HG03520 (cell line): ENCODE measurements around the gene ASTN2.

Experiments used
- ATAC-seq: cut with Tn5 transposase; IDR thresholded peaks from one replicate; pipeline ENCODE4 v1.9.1; 2021; ENCODE audit warnings: mild to moderate bottlenecking, moderate library complexity; ENCODE audit not compliant: unreplicated experiment

The ASTN2 gene, protein sequence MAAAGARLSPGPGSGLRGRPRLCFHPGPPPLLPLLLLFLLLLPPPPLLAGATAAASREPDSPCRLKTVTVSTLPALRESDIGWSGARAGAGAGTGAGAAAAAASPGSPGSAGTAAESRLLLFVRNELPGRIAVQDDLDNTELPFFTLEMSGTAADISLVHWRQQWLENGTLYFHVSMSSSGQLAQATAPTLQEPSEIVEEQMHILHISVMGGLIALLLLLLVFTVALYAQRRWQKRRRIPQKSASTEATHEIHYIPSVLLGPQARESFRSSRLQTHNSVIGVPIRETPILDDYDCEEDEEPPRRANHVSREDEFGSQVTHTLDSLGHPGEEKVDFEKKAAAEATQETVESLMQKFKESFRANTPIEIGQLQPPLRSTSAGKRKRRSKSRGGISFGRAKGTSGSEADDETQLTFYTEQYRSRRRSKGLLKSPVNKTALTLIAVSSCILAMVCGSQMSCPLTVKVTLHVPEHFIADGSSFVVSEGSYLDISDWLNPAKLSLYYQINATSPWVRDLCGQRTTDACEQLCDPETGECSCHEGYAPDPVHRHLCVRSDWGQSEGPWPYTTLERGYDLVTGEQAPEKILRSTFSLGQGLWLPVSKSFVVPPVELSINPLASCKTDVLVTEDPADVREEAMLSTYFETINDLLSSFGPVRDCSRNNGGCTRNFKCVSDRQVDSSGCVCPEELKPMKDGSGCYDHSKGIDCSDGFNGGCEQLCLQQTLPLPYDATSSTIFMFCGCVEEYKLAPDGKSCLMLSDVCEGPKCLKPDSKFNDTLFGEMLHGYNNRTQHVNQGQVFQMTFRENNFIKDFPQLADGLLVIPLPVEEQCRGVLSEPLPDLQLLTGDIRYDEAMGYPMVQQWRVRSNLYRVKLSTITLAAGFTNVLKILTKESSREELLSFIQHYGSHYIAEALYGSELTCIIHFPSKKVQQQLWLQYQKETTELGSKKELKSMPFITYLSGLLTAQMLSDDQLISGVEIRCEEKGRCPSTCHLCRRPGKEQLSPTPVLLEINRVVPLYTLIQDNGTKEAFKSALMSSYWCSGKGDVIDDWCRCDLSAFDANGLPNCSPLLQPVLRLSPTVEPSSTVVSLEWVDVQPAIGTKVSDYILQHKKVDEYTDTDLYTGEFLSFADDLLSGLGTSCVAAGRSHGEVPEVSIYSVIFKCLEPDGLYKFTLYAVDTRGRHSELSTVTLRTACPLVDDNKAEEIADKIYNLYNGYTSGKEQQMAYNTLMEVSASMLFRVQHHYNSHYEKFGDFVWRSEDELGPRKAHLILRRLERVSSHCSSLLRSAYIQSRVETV (N-terminal part only)

DNA sequence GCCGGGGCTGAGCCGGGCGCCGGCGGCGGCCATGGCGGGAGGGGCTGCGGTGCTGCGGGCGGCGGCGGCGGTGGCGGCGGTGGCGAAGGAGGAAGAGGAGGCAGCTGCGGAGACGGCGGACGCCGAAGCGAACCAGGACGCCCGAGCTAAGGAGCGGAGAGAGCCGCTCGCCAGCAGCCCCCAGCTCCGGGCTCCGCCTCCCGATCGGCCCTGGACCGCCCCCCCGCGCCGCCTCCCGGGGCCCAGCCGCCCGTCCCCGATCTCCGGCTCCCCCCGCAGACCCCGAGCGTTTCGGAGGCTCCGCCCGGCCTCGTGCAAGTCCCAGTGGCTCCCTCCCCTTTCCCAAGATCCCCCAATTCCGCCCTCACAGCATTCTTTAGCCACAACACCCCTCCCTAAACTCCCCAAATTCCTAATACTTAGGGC, at the start of gene ASTN2:
Gene ASTN2 (minus strand): TSS at position 152 of the 426 bp plus-strand sequence. CDS start 119 bp downstream, at position 33.
- ATAC-seq = no peak

DNA sequence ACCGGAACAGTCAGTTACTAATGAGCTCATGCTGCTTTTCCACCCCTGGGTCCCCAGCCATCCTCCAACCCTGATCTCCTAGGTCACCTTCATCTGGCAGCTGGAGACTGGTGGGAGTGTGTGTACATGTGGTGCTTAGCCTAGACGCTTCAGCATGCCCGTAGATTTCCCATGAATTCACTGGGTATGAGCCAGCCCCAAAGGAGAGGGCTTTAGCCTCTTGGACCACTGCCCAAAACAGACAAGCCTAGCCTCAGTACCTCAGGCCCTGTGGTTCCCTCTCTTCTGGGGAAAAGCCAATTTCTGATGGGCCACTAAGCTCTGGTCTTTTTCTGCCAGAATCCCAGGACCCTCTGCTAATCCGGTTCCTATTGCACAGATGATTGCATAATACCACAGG, 48.0 kb upstream of the ASTN2 start:
- ATAC-seq = no peak

DNA sequence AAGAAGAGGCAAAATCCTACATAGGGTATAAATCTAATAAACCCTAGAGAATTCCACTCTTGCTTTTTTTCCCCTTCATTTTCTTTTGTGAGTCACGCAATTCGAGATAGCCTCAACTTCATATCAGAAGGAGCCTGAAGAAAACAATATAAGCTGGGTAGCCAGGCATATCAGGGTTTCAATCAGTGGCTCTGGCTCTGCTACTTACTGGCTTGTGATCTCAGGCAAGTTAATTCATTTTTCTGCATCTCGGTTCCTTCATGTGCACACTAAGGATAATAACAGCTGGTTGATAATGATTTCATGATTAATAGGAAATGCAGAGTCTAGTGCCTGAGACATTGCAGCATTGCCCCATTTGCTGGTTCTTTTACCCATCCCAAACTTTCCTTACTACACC, 46.5 kb upstream of the ASTN2 start:
- no peak for ATAC-seq

DNA sequence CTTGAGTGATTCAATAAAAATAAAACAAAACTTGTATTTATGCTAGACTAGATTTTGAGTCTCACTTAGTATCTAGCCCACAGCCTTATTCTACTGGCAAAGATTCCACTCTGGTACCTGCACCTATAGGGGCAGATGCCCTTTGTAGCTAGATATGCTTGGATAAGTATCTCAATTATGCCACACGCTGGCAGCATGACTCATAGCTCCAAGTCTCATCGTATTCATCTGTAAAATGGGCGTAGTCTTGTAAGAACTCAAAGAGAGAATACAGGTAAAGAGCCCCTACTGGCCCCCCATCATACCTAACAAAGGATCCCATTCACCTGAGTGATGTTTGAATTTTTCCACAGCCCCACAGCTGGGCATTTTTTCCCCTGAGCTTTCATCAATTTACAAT, 45.9 kb upstream of the ASTN2 start:
- no peak for ATAC-seq

DNA sequence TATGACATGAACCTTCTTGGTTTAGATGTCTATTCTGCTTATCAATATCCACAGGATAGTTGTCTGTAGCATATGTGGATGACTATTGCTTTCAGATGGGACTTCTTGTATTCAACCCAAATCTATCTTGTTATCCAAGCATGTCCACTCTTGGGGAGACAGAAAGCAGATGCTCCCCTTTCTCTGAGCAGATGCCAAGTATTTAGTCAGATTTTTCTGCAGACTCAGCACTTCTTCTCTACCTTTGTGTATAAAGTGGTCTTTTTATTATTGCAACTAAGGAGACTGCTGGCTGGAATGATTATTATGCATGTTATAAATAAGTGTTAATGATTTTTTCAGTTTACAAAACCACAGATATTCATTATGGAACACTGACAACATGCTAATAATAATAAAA, 45.1 kb upstream of the ASTN2 start:
- no peak for ATAC-seq

DNA sequence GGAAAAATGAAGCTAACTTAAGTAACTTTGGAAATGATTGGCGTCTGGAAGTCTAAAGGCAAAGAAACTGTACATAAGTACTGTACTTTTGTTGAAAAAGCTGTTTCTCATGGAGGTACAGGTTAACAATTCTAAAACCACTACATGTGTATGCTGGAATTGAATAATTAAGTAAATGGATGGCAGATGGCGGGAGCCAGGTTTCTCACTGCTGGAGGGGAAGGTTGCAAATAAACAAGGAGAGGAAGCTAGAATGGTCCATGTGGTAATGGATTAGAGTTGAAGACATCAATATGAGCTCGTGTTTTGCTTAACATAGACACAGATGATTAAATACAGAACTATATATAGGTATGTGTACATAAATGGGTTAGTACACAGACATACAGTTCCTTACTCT, 43.2 kb upstream of the ASTN2 start:
- no peak for ATAC-seq

DNA sequence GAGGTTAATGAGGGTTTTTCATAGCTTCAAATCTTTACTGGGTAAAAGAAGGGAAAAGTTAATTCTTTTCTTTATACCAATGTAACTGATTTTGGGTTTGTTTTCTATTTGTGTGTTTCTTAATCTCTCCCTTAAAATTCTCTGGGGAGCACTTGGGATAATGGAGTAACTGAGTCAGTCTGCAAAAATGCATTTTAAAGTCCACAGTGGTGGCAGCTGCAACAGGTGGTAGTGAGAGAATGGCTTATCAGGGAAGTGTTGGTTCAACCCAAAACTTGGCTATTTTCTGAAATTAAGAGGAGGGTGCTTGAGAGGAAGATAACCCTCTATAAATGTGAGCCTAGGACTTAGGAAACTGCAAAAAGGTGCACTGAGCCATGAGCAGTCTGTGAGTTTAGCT, 39.9 kb upstream of the ASTN2 start:
- ATAC-seq = no peak

DNA sequence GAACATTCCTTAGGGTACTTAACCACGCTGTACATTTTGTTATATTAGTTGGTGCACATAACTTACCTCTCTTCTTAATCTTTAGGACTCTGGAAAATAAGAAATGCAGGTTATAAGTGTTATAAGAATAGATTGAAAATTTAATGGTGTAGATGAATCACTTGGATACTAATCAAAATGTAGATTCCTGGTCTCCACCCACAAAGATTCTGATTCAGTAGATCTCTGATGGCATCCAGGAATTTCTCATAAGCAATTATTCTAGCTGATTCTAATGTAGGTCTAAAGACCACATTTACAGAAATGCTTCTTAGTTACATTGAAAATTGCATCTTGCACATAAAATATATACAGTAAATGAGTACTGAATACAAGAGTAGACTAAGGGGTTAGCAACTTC, 38.9 kb upstream of the ASTN2 start:
- no peak for ATAC-seq

DNA sequence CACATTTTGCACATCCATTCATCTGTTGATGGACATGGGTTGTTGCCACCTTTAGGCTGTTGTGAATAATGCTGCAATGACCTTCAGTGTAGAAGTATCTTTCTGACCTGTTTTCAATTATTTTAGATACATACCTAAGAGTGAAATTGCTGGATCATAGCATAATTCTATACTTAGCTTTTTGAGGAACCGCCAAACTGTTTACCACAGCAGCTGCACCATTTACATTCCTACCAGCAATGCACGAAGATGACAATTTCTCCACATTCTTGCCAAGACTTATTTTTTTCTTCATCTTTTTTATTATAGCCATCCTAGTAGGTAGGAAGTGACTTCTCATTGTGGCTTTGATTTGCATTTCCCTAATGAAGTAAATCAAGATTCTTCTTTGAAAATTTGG, 36.5 kb upstream of the ASTN2 start:
- ATAC-seq = no peak

DNA sequence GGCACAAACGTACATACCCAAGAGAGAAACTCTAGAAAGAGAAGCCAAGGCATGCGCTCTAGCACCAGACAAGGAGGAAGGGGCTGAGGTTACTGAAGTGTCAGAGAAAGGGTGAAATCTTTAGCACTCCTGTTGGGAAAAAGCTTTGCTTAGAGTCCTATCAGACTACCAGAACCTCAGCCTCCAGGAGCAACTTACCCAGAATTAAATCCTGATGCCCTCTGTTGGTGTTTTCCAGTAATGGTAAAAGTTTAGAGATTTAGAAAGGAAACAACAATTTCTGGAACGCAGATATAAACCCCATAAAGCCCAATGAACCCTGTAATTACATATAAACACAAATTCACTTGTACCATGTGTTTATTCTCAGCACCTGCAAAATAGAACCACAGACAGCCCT, 33.2 kb upstream of the ASTN2 start:
- ATAC-seq = no peak

DNA sequence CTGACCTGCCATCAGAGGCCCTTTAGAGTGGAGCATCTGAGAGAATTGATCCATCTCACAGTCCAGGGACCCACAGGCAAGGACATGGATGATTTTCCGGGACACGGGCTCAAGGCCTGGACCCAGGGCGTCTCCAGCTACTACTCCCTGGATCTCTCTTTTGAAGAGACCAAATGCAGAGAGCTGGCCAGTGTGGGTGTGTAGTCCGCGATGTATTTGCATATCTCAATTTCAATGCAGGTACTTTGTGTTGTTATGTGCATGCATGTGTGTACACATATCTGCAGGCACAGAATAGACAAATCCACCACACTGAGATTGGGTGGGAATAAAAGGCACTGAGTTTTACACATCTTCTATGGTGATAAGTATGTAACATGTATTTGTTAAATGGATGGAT, 30.8 kb upstream of the ASTN2 start:
- no peak for ATAC-seq

DNA sequence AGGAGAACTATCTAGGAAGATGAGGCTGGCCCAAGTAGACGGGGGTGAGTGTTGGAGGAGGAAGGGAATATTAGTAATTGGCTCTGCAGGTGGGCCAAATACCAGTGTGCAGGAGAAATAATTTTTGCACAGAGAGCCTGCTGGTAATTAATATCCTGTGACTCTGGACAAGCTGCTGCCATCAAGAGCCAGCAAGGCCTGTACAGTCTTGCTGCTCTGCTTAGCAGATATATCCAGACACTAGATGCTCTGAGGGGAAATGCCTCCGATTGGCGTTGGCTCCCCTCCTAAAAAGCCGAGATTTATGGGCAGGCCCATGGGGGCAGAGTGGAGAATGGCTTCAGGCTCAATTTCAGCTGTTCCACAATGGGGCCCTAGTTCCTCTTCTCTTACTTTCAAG, 29.6 kb upstream of the ASTN2 start:
- ATAC-seq = no peak

DNA sequence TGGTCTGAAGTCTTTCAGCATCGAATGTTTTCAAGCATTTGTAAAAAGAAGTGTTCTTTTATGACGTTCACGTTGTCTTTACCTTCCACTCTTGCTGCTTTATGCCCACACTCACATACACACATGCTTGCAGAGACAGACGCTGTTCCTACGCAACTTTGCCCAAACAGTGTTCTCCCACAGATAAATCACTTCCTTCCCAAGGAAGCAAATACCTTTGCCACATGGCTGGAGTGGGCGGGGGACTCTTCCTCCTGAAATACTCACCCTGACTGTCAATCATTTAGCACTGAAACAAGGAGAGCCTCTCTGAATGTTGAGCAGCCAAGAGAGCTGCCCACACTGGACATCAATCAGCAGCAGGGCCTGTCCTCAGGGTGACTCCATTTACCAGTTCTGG, 22.4 kb upstream of the ASTN2 start:
- no peak for ATAC-seq

DNA sequence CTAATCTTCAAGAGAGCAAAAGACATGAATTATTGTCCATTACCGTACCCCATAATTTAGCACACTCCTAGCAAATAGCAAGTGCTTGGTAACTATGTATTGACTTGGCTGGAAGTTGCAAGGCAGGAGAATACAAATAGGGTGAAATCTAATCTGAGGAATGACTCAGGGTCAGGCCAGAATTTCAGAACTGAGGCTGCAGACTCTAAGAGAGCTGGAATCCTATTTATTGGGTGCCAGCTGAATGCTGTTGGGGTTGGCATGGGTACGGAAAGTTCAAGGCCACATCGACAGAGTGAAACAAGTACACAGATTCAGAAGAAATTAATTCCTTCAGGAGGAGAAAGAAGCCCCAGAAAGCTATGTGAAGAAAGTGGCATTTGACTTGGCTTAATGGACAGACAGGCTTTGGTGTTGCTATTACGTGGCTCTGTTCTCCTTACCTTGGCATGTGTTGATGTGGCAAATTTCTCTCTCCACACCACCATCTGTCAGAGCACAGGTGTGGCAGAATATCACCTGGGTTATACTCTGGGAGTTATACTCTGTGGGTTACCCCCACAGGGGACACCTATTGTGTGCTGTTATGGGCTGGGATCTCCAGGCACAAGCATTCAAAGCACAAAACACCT, 20.9 kb upstream of the ASTN2 start:
- ATAC-seq = no peak

DNA sequence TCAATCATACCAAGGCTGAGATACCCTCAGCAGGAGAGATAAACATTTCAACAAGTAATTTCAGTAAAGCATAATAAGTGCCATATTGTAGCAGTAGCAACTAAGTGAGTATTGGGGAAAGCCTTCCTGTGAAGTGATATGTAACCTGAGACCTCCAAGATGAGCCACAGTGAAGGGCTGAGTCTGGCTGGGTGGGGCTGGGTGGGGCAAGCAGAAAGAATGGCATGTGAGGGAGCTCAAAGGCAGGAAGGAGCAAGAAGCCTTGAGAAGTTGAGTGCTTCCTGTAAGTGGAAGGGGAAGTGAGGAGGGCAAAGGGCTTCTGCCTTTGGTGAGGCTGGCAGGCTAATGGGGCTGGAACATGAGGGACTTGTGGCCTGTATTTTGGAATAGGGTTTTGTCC, 19.7 kb upstream of the ASTN2 start:
- no peak for ATAC-seq

DNA sequence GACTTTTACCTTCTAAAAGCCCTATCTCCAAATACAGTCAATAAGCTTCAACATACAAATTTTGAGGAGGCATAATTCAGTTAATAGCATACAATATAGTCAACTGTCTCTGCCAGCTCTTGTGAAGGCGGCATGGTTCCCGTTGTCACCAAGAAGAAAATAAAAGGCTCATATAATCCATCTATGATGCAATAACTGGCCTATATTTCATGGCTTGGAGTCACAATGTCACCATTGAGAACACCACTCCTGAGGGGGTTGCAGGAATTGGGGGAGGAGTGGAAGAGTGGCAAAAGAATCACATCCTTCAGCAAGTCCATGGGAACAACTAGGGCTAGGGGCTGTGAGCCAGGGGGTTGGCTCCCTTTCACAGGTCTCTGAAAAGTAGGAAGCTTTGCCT, 16.0 kb upstream of the ASTN2 start:
- ATAC-seq = no peak

DNA sequence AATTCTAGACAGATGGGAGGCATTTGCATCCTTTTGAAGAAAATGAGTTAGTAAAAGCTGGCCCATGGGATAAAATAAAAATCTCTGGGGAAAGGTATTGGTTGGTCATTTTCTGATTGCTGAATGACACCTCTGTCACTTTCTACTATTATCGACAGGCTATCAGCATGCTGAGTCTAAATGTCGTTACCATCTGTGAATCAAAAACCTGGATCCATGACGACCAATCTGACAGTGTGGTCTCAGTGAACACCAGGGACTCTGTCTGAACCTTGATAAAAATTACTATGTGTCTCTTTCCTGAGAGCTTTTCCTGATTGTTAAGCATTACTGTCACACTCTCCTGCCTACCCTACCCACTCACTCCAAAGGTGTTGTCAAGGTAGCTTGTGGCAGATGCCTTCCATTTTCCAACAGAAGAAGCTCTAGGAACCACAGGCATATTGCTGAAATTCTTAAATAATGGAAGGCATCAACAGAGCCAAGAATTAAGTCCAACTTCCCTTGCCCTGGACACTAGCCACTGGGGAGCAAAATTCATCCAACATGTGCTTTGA, 12.6 kb upstream of the ASTN2 start:
- ATAC-seq = no peak

DNA sequence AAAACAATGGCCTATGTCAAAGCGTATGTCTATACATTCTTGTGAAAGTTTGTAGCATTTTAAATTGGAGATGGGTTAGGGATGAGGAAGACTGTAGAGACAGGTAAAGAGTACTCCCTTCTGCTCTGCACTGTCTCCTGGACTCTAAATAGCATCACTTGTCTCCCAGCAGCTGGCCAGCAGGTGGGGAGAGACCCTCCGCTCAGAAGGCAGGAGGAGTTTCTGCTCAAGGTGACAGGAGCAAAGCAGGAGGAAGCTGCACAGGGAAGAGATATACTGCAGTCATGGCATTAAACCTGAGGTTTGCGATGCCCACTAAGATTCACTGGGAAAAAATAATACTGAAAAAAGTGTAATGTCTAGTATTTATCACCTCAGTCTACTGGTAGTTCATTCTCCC, 10.7 kb upstream of the ASTN2 start:
- ATAC-seq = no peak

DNA sequence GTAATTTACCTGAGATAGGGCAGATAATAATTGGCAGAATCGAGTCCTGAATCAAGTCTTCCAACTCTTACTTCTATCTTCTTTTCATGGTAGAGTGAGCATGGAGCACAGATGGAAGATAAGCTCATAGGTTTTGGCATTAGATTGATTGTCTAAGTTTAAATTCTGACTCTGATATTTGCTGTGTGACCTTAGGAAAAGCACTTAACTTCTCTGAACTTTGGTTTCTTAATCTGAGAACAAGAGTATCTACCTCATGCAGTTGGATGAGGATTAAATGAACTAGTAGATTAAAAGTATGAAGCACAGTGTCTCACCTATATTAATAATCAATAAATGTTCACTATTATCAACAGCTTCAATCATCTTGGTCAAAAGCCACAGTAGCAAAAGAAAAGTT, 9.4 kb upstream of the ASTN2 start:
- ATAC-seq = no peak

DNA sequence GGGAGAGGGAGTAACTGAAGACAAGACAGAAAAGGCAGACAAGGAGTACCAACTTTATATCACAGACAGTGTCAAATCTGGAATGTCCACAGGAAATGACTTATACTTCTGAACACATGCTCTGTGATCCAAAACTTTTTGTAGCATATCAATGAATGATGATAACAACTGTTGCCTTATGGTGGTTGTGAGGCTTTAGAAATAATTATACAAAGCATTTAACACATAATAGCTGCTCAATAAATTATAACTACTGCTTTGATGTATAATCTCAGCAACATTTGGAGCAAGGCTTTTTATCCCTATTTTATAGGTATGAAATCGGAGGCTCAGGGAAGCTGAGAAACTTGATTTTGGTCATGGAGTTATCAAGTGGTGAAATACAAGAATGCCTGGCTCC, 3.3 kb upstream of the ASTN2 start:
- no peak for ATAC-seq

DNA sequence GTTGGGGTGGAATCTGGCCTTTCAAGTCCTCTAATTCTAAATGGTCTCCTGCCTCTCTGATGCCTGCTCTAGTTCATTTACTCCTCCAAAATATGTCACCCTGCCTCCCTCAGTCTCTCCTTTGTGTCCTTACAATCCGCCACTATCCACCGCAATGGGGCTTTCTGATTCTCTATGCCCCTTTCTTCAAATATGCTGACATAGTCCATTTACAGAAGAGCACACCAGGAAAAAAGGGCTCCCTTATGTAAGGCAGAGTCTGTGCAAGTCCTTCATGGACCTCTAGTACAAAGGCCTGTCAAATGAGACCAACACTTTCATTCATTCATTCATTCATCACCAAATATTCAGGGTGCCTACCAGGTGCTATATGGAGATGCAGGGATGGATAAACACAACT, 2.0 kb upstream of the ASTN2 start:
- no peak for ATAC-seq
